ENCODE data around the gene DHRS12.
A peak's percentile ranks its signal among the peaks of the same experiment; 100 is the strongest.

DHRS12 gene

DNA sequence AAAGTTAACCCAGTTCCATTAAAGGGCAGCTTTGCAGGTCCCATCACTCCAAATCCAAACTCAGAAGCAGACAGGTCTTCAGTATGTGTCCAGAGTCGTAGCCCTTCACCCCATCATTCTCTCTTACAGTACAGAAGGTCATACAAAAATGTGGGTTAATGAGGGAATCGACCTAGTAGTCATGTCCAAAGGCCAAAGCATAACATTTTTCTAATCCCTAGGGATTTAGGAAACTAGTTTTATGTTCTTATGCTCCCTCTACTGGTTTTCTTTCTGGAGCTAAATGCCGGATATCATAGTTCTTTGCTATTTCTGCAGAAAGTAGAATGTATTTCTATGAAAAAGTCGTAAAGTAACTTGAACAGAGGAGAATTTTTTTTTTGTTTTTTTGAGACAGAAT, 72.2 kb downstream of the DHRS12 start:
- H3K36me3 ChIP-seq (ENCODE audit: low read depth) = peaks cover 69% of the 10 kb centered on the region
- ATAC-seq (ENCODE audit: low read depth) (no peak), DNase-seq (ENCODE audit: low spot score) (no peak)
- TF ChIP-seq, protein P1, sequence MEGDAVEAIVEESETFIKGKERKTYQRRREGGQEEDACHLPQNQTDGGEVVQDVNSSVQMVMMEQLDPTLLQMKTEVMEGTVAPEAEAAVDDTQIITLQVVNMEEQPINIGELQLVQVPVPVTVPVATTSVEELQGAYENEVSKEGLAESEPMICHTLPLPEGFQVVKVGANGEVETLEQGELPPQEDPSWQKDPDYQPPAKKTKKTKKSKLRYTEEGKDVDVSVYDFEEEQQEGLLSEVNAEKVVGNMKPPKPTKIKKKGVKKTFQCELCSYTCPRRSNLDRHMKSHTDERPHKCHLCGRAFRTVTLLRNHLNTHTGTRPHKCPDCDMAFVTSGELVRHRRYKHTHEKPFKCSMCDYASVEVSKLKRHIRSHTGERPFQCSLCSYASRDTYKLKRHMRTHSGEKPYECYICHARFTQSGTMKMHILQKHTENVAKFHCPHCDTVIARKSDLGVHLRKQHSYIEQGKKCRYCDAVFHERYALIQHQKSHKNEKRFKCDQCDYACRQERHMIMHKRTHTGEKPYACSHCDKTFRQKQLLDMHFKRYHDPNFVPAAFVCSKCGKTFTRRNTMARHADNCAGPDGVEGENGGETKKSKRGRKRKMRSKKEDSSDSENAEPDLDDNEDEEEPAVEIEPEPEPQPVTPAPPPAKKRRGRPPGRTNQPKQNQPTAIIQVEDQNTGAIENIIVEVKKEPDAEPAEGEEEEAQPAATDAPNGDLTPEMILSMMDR (IDR thresholded peaks at IDR 0.05; ENCODE audit: poor library complexity, severe bottlenecking) = peak; percentile 34
- no peaks in the 10 kb centered on the region for H3K27me3 ChIP-seq (ENCODE audit: insufficient read depth, poor library complexity, severe bottlenecking)
- H3K27ac ChIP-seq (ENCODE audit: poor library complexity, severe bottlenecking) = peak overlapping the region; percentile 71
- peaks cover 38% of the 10 kb centered on the region for H3K4me1 ChIP-seq (ENCODE audit: insufficient read depth, poor library complexity, severe bottlenecking)
- no peak overlapping the region for H3K4me3 ChIP-seq (ENCODE audit: severe bottlenecking)
- no peaks in the 10 kb centered on the region for H3K9me3 ChIP-seq (ENCODE audit: severe bottlenecking)

DNA sequence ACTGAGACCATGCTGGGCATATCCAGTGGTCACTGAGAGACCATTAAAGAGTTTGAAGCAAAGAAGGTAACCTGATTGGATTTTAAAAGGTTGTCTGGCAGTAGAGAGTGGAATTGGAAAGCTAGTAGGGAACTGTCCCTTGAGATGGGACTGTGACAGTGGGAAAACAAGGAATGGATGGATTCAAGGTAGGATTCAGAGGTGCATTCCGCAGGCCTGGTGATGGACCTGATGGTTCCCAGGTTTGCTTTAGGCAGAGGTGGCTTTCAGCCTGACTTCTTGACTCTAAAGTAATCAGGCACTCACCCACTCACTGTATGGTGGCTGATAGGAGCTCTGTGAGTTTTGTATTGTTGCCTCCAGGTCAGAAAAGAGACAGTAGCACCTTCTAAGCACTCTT, 73.0 kb downstream of the DHRS12 start:
- no peak overlapping the region for H3K4me3 ChIP-seq (ENCODE audit: severe bottlenecking)

DNA sequence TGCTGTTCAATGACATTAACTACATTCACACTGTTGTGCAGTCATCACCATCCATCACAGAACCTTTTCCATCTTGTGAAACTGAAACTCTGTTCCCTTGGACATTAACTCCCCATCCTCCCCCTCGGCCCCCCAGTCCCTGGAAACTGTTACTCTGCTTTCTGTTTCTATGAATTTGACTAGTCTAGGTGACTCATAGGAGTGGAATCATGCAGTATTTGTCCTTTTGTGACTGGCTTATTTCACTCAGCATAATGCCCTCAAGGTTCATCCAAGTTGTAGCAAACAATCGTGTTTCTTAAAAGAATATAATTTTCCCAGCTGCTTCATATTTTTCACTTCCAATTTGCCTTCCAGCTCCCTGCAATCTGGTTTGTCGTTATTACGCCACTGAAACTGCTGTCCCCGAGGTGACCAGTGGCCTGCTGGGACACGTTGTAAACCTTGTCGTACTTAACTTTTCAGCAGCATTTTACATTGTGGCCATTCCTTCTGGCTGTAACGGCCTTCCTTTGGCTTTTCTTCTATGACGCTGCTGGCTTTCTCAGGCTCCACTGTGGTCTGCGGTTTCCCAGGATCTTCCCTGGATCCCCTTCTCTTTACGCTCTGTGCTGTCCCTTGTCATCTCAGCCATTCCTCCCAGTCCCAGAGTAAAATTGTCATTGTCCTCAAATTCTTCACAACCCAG, 74.0 kb downstream of the DHRS12 start:
- Histone ChIP-seq H3K4me3 (ENCODE audit: severe bottlenecking) (no peak overlapping the region), H3K4me1 (ENCODE audit: insufficient read depth, poor library complexity, severe bottlenecking) (peaks cover 43% of the 10 kb centered on the region), H3K27ac (ENCODE audit: poor library complexity, severe bottlenecking) (peak overlapping the region; percentile 71), H3K27me3 (ENCODE audit: insufficient read depth, poor library complexity, severe bottlenecking) (no peaks in the 10 kb centered on the region), H3K9me3 (ENCODE audit: severe bottlenecking) (no peaks in the 10 kb centered on the region), H3K36me3 (ENCODE audit: low read depth) (peaks cover 58% of the 10 kb centered on the region)
- ATAC-seq (ENCODE audit: low read depth) = peak; percentile 73
- DNase-seq (ENCODE audit: low spot score) = no peak
- TF ChIP-seq, protein P1 (IDR thresholded peaks at IDR 0.05; ENCODE audit: poor library complexity, severe bottlenecking) = no peak

More for the DNA sequence above, 73.0 kb downstream of the DHRS12 start:
- H3K27me3 ChIP-seq (ENCODE audit: insufficient read depth, poor library complexity, severe bottlenecking) = no peaks in the 10 kb centered on the region
- peaks cover 66% of the 10 kb centered on the region for H3K36me3 ChIP-seq (ENCODE audit: low read depth)
- DNase-seq (ENCODE audit: low spot score) = no peak
- H3K4me1 ChIP-seq (ENCODE audit: insufficient read depth, poor library complexity, severe bottlenecking) = peaks cover 43% of the 10 kb centered on the region
- ATAC-seq (ENCODE audit: low read depth) = no peak
- H3K9me3 ChIP-seq (ENCODE audit: severe bottlenecking) = no peaks in the 10 kb centered on the region
- peak overlapping the region; percentile 71 for H3K27ac ChIP-seq (ENCODE audit: poor library complexity, severe bottlenecking)
- TF ChIP-seq, protein P1 (IDR thresholded peaks at IDR 0.05; ENCODE audit: poor library complexity, severe bottlenecking) = no peak

DNA sequence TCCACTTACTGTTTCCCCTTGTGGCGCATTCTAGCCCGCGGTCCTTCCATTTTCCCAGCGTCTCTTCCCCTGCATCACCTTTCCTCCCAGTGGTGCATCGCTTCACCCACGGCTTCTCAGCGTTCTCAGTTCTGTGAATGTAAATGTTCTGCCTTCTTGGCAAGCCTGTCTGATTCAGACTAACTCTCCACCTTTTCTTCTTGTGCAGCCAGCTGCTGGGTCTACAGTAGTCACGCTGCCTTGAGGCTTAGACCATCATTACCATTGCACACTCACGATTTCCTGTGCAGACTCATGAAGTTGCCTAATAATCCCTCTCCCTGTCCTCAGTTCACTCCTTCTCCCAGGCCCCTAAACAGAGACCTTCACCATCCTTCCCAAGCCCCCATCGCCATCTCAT, 75.0 kb downstream of the DHRS12 start:
- DNase-seq (ENCODE audit: low spot score) (no peak), ATAC-seq (ENCODE audit: low read depth) (peak; percentile 76)
- TF ChIP-seq, protein P1 (IDR thresholded peaks at IDR 0.05; ENCODE audit: poor library complexity, severe bottlenecking) = no peak
- Histone ChIP-seq H3K4me3 (ENCODE audit: severe bottlenecking) (no peak overlapping the region), H3K4me1 (ENCODE audit: insufficient read depth, poor library complexity, severe bottlenecking) (peaks cover 43% of the 10 kb centered on the region), H3K27ac (ENCODE audit: poor library complexity, severe bottlenecking) (peak overlapping the region; percentile 71), H3K9me3 (ENCODE audit: severe bottlenecking) (no peaks in the 10 kb centered on the region), H3K36me3 (ENCODE audit: low read depth) (peaks cover 55% of the 10 kb centered on the region), H3K27me3 (ENCODE audit: insufficient read depth, poor library complexity, severe bottlenecking) (no peaks in the 10 kb centered on the region)

DNA sequence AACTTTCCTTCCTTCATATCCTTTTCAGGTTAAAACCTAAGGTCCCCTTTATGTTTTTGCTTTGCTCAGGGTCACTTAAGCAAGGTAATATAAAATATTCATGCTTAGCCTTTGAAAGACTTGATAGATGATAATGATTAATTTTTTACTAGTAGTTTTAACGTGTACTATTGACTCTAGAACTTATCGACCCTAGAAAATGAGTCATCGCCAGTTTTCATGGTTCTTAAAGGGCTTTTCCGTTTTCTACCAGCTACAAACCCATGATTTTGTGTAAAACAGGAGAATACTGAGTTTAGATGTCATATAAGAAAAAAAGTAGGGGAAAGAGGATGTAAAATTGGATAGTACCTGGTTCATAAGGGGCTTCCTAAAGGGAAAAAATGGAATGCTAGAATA, 75.7 kb downstream of the DHRS12 start:
- TF ChIP-seq, protein P1 (IDR thresholded peaks at IDR 0.05; ENCODE audit: poor library complexity, severe bottlenecking) = no peak
- ATAC-seq (ENCODE audit: low read depth) = no peak
- Histone ChIP-seq H3K27me3 (ENCODE audit: insufficient read depth, poor library complexity, severe bottlenecking) (no peaks in the 10 kb centered on the region), H3K36me3 (ENCODE audit: low read depth) (peaks cover 59% of the 10 kb centered on the region), H3K27ac (ENCODE audit: poor library complexity, severe bottlenecking) (peak overlapping the region; percentile 71), H3K4me1 (ENCODE audit: insufficient read depth, poor library complexity, severe bottlenecking) (peaks cover 41% of the 10 kb centered on the region), H3K4me3 (ENCODE audit: severe bottlenecking) (no peak overlapping the region), H3K9me3 (ENCODE audit: severe bottlenecking) (no peaks in the 10 kb centered on the region)
- no peak for DNase-seq (ENCODE audit: low spot score)

Data from RWPE2 (cell line).